OCI-LY7 (cell line): ENCODE measurements around the gene CLINT1.

Experiments used
- EZH2phosphoT487 ChIP-seq: fragments of 200-600 bp; sonication (generic); IDR thresholded peaks from 2 replicates; pipeline ENCODE4 v1.6.1; 2018; ENCODE audit warnings: low read depth, borderline replicate concordance, mild to moderate bottlenecking, mixed run types, antibody characterized with exemption, low read length, moderate library complexity, mixed read lengths
- TF ChIP-seq, protein P1 (sequence below): fragments of 200-600 bp; sonication (generic); conservative IDR thresholded peaks from 2 replicates; pipeline ENCODE4 v1.5.1; 2014; ENCODE audit warnings: mild to moderate bottlenecking, antibody characterized with exemption, low read length, moderate library complexity, mixed read lengths

DNA sequence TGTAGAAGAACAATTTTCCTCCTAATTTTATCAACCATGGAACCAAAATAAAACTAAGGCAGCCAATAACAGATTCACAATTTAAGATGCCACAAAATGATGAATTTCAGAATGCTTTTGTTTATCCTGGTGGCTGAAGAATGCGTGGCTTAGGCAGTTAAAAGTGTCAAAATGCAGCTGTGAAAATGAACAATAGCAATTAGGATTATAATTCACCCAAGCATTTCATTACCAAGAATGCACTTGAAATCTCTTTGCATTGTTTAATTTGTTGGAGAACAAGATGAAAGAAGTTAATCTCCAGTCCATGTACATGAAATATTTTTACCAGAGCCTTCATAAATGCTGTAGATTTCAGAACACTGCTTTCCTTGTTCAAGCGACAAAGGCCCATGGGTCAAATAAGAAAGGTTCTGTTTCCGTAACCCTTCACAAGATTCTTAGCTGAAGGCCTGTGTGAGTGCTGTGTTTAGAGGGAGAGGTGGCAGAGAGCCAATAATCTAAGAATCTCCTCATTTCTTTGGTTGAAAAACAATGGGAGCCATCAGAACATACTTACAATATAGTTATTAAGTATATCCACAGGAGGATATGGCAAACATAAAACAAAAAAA lies 39.3 kb downstream of the CLINT1 start:
- TF ChIP-seq, protein P1, sequence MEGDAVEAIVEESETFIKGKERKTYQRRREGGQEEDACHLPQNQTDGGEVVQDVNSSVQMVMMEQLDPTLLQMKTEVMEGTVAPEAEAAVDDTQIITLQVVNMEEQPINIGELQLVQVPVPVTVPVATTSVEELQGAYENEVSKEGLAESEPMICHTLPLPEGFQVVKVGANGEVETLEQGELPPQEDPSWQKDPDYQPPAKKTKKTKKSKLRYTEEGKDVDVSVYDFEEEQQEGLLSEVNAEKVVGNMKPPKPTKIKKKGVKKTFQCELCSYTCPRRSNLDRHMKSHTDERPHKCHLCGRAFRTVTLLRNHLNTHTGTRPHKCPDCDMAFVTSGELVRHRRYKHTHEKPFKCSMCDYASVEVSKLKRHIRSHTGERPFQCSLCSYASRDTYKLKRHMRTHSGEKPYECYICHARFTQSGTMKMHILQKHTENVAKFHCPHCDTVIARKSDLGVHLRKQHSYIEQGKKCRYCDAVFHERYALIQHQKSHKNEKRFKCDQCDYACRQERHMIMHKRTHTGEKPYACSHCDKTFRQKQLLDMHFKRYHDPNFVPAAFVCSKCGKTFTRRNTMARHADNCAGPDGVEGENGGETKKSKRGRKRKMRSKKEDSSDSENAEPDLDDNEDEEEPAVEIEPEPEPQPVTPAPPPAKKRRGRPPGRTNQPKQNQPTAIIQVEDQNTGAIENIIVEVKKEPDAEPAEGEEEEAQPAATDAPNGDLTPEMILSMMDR, result no peak
- no peak for TF ChIP-seq EZH2phosphoT487
